ENCODE data around the gene RNASEH1. TPM values are rescaled to one million over a fixed set of nuclear protein-coding genes. Genes with fewer than 3 reads are reported as not detected.

Gene RNASEH1
- total and polyA plus RNA-seq, 2 of the 13 experiments (the other 11 are each of a cell fraction or from before 2014, with no cell fraction given) = 14.5 to 57.4 TPM

- TF ChIP-seq ZNF512B (CRISPR knock-in tag; IDR thresholded peaks at IDR 0.05; ENCODE audit: borderline replicate concordance) (peak; percentile 93), RARG (CRISPR knock-in tag; IDR thresholded peaks at IDR 0.05; ENCODE audit: low read depth) (no peak), PBX3 (CRISPR knock-in tag; IDR thresholded peaks at IDR 0.05; ENCODE audit: borderline replicate concordance) (no peak), MTF1 (CRISPR knock-in tag; IDR thresholded peaks at IDR 0.05) (no peak), NR2F1 (CRISPR knock-in tag; IDR thresholded peaks at IDR 0.05) (no peak), FOXO1 (CRISPR knock-in tag; IDR thresholded peaks at IDR 0.05) (no peak; the same call in 1 of the 2 replicates), RBFOX2 (IDR thresholded peaks at IDR 0.05; ENCODE audit: low read depth, low read length) (peak; percentile 62), GPBP1L1 (CRISPR knock-in tag; IDR thresholded peaks at IDR 0.05) (no peak), MEF2D (CRISPR knock-in tag; IDR thresholded peaks at IDR 0.05) (peak; percentile 70), ZNF740 (CRISPR knock-in tag; IDR thresholded peaks at IDR 0.05) (no peak), RFXAP (CRISPR knock-in tag; IDR thresholded peaks at IDR 0.05; ENCODE audit: borderline replicate concordance) (no peak), ZZZ3 (CRISPR knock-in tag; IDR thresholded peaks at IDR 0.05; ENCODE audit: borderline replicate concordance) (no peak), ZNF362 (CRISPR knock-in tag; IDR thresholded peaks at IDR 0.05; ENCODE audit: borderline replicate concordance) (no peak), ZNF672 (CRISPR knock-in tag; IDR thresholded peaks at IDR 0.05) (no peak), SMAD9 (CRISPR knock-in tag; IDR thresholded peaks at IDR 0.05) (peak; percentile 60), ZNF543 (CRISPR knock-in tag; IDR thresholded peaks at IDR 0.05) (0 out of 2 replicates have a peak, but pooled peaks have one; percentile 53), ATF4 (CRISPR knock-in tag; IDR thresholded peaks at IDR 0.05) (no peak), FOSL2 (CRISPR knock-in tag; IDR thresholded peaks at IDR 0.05) (peak; percentile 70), POLR2AphosphoS5 (IDR thresholded peaks at IDR 0.05; ENCODE audit: low read depth, low read length) (peak; percentile 61), SAP130 (CRISPR knock-in tag; IDR thresholded peaks at IDR 0.05; ENCODE audit: low read depth) (peak; percentile 65; the same call in 1 of the 2 replicates), ELF4 (CRISPR knock-in tag; IDR thresholded peaks at IDR 0.05; ENCODE audit: borderline replicate concordance) (peak; percentile 9; the same call in 1 of the 2 replicates)
Measured at GRCh38 chr2:3535794-3536681, 22.1 kb downstream of the RNASEH1 start (continued).

Measured in HepG2 (cell line).